HG03342 (cell line): Measurements from ENCODE around the gene ZNG1C.
"Not testable (repeated sequence)": the region's sequence is repeated elsewhere in the genome, so short reads cannot be mapped to it uniquely, and the experiment has no call there.

Experiments
- ATAC-seq: cut with Tn5 transposase; IDR thresholded peaks from one replicate; pipeline ENCODE4 v1.9.1; 2021; ENCODE audit warnings: mild to moderate bottlenecking, moderate library complexity; ENCODE audit not compliant: unreplicated experiment

Gene ZNG1C

DNA sequence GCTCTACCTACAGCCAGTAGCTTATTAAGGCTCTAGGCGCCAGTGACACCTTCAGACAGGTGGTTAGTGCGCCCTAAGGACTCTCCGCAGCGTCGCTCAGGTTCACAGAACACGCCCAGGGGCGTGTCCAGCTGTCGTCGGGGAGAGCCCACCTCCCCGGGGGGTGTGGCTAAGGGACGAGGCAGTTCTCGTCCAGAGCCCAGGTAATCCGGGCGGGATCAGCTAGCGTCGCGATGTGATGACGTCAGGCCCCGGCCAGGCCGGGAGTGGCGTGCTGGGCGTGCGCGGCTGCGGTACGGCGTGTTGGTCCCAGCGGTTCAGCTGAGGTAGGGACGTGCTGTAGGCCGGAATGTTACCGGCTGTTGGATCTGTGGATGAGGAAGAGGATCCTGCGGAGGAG lies at the start of gene ZNG1C:
Gene ZNG1C, plus strand, starts transcription at position 301 of the 400 bp plus-strand sequence. Its CDS starts 49 bp downstream, at position 350.
- ATAC-seq: not testable (repeated sequence)

DNA sequence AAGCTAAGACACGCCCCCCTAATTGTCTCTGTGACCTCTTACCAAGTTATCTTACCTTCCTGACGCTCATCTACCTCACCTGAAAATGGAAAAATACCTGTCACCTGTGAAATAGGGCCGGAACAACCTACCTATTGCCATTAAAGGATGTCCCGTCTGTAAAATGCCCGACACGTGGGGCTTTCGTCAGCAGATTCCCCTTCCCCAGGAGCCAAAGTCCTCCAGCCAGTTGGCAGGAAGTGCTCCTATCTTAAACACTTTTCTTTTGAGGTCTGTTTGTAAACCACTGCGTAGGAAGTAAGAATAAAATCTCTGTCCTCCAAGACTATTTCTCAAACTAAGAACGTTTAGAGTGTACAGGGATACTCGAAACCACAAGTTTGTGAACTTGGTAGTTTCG lies 654 bp downstream of the ZNG1C start:
- not testable (repeated sequence) for ATAC-seq

DNA sequence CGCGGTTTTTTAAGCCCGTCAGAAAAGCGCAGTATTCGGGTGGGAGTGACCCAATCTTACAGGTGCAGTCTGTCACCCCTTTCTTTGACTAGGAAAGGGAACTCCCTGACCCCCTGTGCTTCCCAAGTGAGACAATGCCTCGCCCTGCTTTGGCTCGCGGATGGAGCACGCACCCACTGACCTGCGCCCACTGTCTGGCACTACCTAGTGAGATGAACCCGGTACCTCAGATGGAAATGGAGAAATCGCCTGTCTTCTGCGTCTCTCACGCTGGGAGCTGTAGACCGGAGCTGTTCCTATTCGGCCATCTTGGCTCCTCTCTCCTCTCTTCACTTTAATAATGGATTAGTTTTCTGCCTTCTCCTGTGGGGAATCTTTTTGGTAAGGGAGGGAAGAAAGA lies 39.3 kb downstream of the ZNG1C start:
- ATAC-seq: not testable (repeated sequence)

DNA sequence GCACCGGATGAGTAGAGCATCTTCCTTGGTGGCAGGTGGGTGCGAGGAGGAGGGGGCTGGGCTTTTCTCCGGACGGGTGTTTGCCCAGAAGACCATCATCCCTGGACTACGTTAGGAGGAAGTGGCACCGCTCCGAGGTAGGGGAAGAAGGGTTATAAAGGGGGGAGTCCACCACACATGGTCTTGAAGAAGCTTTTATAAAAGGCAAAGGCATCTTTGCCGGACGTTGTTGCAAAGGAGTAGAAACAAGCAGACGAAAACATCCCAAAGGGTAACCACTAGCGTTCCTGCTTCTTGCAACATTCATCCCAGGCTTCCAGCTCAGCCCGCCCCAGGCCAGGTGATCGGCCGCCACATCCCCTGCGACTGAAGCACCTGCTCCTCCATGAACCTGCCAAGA lies 60.8 kb downstream of the ZNG1C start, which contains the start of gene FOXD4L3:
Gene FOXD4L3, plus strand, starts transcription at position 301 of the 400 bp plus-strand sequence. Its CDS starts 85 bp downstream, at position 386.
- not testable (repeated sequence) for ATAC-seq

DNA sequence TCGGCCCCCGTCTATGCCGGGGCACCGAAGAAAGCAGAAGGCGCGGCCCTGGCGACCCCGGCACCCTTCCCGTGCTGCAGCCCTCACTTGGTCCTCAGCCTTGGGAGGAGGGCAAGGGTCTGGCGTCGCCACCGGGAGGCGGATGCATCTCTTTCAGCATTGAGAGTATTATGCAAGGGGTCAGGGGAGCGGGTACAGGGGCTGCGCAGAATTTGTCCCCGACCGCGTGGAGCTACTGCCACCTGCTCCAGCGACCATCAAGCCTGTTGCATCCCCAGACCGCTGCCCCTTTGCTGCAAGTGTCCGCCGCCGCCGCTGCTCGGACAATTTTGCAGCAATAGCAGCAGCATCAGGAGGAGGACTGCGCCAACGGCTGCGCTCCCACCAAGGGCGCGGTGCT lies 62.0 kb downstream of the ZNG1C start:
- ATAC-seq: not testable (repeated sequence)

DNA sequence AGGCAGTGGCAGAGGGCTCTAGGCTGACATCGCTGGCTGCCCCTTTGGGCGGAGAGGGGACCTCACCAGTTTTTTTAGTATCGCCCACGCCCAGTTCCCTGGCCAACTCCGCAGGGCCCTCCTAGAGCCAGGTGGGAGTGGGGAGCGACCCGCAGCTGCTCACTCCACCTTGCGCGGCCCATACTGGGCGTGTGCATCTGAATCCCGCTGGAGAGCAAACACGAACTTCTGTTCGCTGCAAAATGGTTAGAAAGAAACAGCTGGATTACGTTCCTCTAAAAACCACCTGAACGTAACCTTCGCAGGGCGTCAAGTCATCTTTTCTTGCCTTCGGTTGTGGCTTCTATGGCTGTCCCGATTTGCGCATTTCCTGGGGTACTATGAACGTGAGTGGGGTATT lies 62.4 kb downstream of the ZNG1C start:
- ATAC-seq: not testable (repeated sequence)

DNA sequence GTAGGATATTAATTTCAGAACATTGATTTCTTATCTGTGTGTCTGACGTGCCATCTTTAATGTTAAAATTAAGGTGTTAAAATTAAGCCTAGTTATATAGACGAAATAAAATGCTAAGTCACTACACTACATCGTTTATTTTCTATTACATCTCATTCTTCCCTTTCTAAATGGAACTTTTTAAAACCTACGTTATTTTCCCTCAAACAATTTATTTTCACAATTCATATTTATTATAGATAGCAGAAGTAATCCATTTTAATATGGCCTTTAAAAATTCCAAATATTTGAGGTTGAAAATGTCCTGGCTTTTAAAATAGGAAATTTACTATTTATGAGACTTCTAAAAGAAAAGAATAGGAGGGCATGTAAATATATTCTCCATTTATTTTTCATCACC lies 63.0 kb downstream of the ZNG1C start:
- not testable (repeated sequence) for ATAC-seq

DNA sequence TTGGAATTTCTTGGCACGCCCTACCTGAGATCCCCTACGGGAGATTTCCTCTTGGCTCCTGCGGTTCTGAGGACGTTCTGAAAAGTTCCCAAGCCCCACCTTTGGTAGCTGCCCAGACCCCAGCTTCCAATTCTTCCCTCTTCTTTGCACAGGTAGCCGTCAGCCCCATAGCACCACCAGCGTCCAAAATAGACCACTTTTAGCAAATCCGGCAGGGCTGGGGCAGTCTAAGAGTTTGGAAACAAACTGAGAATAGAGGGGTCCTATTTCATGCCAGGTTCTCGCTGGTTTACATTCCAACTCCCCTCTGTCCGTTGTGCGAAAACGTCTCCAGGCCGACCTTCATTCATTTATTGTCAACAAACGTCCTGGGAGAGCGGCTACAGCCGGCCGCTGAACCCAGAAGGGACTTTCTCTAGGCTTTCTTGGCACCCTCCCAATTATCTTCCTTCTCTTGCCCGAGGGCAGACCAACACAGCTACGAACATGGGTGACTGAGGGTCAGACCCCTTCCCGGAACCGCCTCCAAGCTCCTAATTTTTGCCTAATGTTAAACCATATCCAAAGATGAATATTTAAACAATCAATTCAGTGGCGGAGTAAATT lies 64.0 kb downstream of the ZNG1C start:
- ATAC-seq: not testable (repeated sequence)

DNA sequence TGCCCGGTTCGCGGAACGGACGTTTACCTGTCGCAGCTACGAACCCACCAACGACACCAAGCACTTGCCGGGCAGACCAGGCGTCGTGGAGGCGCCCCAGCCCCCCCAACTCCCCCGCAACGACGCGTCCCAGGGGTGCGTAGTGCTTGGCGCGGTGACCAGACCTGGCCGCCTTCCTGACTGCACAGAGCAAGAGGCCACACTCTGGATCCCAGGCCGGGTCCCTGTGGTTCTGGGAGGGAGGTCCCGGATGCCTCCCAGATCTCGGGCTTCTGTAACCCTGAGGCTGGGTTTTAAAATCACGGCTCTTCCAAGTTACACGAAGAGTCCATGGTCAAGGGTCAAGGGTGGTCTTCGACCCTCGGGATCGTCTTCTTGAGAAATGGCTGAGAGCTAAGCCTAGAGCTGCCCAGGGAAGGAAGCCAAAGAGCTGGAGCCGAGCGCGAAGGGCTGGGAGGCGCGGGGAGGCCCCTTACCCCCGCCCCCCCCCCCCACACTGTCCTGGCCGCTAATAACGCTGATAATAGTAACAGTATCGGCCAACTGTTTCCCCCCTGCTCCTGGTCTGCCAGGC lies 64.7 kb downstream of the ZNG1C start:
- ATAC-seq: not testable (repeated sequence)

DNA sequence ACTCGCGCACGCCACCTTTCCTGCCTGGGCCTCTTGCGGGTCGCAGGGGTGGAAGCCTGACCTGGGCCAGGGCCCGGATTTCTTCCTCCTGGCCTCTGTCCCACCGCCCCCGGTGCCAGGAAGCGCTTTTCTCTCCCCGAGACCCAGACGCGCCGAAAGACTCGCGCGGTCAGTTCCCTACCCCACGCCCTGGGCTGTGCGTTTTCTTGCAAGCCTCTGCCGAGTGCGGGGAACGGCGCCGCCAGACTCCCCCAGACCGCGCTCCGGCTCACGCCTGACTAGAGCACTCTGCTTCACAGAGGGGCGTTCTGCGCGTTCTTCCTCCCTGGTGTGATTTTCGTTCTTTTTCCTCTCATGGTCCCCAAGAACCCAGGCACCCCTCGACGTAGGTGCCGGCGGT lies 65.3 kb downstream of the ZNG1C start:
- ATAC-seq: not testable (repeated sequence)

DNA sequence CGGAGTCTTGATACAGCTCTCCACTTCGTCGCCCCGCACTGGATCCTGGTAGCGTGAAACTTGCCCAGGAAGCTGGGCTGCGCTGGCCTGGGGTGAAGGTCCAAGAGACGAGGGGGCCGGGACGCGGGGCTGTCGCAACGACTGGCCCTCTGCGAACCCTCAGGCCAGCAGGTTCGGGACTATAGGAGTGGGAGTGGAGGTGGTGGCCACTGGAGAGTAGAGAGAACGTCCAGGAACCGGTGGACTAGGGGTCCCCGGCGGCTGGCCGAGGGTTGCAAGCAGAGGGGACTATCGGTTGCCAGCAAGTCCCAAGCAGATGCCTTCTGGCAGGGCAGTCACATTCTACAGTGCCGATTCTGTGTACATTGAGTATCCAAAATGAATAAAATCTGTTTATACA lies 65.9 kb downstream of the ZNG1C start:
- not testable (repeated sequence) for ATAC-seq

DNA sequence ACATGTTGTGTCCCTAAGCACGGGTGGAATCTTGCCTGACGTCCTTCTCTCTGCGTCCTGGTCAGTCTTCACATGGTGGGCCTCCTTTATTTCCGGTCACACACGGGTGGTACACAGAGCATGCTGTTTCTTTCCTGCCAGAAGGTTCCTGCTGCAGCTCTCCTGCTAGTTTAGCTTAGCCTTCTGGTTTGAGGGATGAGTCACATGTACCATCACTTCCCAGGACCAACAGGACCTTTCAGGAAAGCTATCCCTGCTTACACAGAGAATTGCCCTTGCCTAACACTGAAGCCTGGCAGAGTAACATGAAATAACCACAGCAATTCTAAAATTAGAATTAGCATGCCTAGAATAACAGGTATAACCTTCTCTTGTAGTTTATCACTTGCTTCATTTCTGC lies 69.4 kb downstream of the ZNG1C start:
- ATAC-seq: not testable (repeated sequence)

DNA sequence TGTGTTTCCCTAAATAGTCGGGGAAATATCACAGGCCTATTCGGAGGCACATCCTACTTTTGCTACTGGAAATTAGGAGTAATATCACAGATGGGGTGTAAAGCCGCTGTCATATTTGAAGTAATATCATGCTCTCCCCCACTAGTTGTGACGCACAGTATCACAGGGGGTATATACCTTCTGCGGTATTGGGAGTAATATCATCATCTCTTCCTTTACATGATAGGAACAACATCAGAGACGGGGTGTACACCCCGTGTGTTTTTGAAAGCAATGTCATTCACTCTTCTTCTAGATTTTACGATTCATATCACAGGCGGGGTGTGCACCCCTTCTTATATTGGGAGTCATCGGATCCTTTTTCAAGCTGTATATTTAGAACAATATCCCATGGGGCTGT lies 76.4 kb downstream of the ZNG1C start:
- not testable (repeated sequence) for ATAC-seq

DNA sequence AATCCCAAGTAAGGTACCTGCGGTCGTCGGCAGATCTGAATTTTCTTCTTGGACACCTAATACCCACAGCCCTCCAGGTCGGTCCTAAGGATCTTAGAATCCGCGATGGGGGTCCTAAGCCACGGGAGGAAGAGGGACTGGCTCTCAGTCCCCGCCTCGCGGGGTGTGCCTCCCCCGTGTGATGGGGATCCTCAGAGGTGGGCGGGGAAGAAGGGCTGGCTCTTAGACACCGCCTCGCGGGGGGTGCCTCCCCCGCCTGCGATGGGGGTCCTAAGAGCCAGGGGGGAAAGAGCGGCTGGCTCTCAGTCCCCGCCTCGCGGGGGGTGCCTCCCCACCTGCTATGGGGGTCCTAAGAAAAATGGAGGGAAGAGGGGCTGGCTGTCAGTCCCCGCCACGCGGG lies 82.0 kb downstream of the ZNG1C start:
- not testable (repeated sequence) for ATAC-seq

DNA sequence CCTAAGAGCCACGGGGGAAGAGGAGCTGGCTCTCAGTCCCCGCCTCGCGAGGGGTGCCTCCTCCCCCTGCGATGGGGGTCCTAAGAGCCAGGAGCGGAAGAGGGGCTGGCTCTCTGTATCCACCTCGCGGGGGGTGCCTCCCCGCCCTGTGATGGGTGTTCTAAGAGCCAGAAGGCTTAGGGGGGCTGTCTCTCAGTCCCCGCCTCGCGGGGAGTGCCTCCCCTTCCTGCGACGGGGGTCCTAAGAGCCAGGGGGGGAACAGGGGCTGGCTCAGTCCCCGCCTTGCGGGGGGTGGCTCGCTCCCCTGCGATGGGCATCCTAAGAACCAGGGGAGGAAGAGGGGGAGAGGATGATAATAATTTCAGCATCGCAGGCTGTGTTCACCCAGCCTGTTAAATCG lies 82.7 kb downstream of the ZNG1C start:
- ATAC-seq: not testable (repeated sequence)

DNA sequence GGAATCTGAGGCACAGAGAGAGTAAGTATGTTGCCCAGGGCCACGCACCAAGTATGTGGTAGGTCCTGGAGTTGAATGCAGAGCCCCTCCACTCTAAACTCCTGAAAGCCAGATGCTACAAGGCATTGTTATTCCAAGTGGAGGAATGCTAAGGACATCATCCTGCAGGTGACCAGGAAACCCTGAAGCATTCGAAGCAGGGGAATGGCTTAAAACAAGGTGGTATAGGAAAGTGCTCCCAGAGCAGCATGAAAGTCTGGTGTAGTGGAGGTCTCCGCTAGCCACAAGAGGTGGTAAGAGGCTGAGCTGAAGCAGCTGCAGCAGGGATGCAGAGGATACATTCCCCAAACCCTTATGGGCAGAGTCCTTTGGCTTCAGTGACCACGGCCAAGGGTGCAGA lies 87.3 kb downstream of the ZNG1C start:
- not testable (repeated sequence) for ATAC-seq

DNA sequence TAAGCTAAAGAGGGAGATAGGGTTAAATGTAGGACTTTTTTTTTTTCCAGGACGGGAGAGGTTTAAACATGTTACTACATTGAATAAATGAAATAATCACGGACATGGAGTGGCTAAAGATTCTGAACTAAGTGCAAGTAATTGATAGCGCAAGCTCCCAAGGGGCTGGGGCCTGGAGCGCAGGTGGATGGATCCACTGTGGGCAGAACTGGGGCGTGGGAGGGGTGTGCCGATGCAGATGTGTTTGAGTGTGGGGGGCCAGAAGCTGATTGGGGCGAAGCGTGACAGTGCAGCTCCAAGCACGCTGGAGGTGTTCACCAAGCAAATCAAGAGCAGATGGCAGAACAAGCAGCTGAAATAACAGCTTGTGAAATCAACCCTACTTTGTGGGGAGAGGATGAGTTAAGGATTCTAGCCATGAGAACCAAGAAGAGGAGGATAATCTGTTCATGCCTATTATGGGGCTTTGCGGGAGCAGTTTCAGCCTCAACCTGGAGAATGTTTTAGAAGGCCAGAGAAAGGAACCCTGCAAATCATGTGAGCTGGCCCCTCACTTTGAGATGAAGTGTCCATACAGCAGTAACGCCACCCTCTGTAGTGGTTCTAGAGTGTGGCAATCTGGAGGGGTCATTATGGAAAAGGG lies 88.9 kb downstream of the ZNG1C start:
- not testable (repeated sequence) for ATAC-seq

DNA sequence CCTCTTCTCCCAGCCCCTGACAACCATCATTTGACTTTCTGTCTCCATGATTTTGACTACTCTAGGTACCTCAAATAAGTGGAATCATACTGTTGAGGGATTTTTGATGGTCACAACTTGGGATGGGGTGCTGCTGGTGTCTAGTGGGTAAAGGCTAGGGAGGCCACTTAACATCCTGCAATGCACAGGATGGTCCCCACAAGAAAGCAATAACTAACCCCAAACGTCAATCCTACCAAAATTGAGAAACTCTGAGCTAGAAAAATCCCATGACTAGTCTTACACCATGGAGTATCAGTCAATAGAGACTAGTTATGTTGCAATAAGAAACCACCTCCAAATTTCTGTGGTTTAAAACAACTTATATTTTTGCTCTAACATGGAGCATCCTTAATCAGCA lies 90.3 kb downstream of the ZNG1C start:
- not testable (repeated sequence) for ATAC-seq

DNA sequence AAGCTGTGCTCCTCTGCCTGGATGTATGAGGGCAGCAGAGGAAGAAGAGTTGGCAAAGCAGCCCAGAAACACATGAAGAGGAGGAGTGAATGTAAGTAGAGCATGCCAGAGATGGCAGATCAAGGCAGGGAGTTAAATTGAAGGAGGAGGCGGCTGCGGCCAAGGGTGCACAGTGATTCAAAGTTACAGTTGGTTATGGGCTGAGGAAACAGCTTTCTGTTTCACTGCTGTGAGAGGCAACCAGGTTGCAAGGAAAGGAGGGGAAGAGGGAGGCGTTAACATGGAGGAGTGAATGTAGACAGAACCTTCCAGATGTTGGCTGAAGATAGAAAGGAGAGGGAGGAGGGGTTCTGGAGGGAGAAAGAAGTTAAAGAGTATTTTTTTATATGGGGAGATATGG lies 94.2 kb downstream of the ZNG1C start:
- not testable (repeated sequence) for ATAC-seq

DNA sequence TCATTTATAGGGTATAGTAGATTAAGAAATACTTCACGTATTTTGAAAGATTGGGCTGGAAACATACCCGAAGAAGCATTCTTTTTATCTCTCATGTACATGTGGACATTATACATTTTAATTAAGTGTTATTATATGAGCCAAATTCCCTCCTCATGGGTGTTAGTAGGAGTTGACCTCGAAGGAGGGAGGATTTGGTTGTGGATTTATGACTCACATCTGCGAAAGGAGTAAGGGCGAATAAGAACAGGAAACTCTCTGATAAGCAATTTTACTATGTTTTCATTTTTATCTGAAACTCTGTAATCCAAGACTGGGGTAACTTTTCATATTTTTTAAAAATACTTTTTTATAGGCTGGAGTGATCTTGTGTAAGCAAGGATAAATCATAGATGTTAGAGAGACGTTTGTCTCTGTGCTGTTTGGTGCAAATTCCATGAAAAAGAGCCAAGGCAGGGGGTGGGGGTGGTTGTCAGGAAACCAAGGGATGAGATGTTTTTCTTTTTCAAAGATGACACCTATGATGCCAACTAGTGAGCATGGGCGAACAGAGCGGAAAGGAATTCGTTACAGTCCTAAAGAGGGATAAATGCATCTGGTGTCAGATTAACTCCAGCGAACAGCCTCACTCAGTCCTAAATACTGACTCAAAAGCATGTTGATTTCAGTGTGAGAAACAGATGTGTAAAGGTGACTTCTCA lies 95.0 kb downstream of the ZNG1C start:
- ATAC-seq: not testable (repeated sequence)

DNA sequence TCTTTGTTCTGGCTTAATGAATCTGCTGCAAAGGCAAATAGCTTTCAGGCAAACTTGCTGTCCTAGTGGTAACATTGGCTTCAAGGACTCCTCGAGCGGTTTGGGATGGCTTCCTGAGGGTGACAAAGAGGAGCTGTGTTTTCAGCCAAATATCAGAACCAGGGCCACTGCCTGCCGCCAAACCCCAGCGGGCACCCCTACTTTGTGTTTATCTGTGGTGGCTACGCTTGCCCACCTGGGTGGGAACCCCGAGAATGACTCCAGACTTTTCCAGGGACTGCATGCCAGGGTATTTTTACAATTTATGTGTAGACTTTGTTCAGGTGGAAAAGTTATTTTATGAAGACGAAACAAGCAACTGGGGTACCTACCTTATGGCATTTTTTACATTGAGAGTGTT lies 96.2 kb downstream of the ZNG1C start:
- not testable (repeated sequence) for ATAC-seq
